NCI-H1417 (cell line): ENCODE data around the gene ZP3.
"Not testable (repeated sequence)": the region's sequence is repeated elsewhere in the genome, so short reads cannot be mapped to it uniquely, and the experiment has no call there.

Source experiments
- DNase-seq, 3 experiments: peaks; one replicate each; lab custom pipeline; 2025; lab: John Stamatoyannopoulos, UW

The ZP3 gene

DNA sequence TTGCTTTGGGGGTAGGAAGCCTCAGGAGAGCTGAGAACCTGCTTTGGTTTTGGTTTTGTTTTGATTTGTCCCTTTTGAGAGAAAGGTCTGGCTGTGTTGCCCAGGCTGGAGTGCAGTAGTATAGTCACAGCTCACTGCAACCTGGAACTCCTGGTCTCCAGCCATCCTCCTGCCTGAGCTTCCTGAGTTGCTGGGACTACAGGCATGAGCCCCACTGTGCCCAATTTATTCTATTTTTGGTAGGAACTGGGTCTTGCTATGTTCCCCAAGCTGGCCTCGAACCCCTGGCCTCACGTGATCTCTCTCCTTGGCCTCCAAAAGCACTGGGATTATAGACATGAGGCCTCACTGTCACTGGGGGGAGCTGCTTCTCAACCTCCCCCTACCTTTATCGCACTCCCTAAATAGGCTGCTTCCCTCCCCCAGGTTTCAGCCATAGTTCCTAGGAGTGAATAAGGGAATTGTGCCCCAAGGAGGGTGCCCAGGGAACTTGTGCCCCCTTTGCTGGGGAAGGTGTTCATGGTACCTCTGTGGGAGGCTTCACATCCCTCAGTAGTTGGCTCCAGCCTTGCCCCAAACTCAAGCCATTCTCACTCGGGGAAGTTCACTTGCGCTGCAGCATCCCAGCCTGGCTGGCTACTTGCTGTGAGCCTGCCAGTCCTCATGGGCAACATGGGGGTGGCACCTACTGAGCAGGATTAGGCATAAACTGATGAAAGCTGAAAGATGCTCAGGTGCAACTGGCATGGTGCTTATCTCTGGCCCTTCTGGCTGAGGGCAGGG, 18.1 kb downstream of the ZP3 start:
- not testable (repeated sequence) for DNase-seq

DNA sequence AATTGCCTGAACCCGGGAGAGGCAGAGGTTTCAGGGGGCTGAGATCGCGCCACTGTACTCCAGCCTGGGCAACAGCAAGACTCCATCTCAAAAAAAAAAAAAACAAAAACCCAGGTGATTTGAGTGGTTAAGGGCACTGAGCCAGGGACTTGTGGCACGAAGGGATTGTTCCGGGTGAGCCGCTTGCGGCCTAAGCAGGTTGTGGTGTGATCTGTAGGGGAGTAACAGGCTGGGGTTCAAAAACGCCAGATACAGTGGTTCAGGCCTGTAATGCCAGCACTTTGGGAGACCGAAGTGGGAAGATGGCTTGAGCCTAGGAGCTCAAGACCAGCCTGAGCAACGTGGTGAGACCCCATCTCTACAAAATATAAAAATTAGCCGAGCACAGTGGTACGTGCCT, 19.1 kb downstream of the ZP3 start:
- not testable (repeated sequence) for DNase-seq

DNA sequence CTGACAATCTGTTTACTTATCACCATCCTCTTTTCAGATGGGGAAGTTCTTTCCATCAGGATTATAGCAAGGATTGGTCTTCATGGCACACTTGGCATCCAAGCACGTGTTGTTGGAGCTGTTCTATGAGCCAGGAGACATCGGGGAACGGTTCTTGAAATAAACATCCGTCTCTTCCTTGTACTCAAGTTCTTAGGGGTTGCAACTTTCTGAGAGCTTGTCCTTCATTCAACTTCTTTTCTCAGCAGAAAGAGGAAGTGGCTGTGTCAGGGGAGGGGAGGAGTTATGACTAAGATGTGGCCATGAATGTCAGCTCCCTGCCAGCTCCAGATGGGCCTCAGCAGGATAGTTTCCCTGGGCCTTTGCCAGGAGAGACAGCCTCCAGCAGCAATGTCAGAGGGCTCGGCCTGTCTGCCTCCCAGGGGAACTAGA, 20.8 kb downstream of the ZP3 start:
- DNase-seq: peak in 1 of 3 experiments; percentile 32

DNA sequence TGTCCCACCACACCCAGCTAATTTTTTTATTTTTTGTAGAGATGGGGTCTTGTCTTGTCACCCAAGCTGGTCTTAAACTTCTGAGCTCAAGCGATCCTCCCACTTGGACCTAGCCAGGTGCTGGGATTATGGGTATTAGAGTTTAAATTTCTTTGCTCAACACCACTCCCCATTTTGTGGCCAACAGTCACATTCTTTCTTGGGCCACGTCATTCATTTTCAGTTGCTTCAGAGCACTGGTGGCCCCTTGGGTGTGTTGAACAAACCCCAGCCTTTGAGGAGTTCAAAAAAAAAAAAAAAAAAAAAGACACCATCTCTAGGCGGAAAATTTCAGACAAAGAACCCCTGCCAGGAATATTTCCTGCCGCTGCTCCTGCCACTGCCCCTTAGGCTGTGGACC, 32.3 kb downstream of the ZP3 start:
- not testable (repeated sequence) for DNase-seq

DNA sequence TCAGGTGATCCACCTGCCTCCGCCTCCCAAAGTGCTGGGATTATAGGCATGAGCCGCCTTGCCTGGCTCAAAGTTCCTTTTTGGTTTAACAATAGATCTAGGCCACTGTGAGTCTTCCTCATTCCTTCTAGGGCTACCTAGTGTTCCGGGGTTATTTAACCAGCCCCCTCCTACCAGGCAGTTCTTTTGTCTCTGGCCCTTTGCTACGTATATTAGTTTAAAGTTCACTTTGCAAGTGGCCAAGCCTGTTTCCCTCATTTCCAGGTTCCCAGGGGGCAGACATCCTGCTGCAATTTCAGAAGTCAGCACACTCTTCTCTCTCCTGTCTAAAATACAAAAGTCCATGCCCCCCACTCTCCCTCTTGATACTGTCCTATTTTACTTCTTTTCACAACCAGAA, 33.8 kb downstream of the ZP3 start:
- DNase-seq: not testable (repeated sequence)

DNA sequence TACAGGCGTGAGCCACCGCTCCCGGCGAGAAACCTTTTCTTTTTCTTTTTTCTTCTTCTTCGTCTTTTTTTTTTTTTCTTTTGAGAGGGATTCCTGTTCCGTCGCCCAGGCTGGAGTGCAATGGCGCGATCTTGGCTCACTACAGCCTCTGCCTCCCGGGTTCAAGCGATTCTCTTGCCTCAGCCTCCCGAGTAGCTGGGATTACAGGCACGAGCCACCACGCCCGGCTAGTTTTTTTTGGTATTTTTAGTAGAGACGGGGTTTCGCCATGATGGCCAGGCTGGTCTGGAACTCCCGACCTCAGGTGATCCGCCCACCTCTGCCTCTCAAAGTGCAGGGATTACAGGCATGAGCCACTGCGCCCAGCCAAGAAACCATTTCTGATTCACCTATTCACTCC, 36.0 kb downstream of the ZP3 start:
- not testable (repeated sequence) for DNase-seq

DNA sequence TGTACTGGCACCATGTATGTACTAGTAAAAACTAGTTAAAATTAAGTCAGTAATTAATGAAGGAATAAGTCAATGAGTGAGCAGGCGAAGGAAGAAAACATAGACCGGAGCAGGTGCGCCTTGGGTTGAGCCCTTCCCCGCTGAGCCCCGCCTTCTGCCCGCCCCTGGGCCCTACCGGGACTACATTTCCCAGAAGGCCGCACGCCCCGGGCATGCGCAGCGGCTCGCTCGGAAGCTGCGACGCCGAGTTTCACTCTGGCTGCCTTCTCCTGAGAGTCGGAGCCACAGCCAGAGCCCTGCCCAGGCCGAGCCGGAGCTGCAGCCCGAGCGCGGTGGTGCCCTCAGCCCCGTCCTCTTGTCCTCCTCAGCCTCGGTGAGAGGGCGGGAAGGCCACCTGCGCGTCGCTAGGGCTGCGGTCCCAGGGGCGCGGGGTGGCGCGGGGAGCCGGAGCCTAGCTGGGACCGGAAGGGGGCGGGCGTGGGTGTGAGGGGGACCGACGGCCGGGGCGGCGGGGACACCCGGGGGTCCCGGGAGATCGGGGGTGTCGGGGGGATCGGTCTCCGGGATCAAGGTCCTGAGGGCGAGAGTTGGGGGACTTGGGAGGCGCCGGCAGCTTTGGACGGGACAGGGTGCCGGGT, 36.8 kb downstream of the ZP3 start, which contains the start of gene DTX2:
Gene DTX2 (plus strand): TSS at position 246 of the 638 bp plus-strand sequence. CDS start 18,801 bp downstream, outside the sequence.
- not testable (repeated sequence) for DNase-seq

DNA sequence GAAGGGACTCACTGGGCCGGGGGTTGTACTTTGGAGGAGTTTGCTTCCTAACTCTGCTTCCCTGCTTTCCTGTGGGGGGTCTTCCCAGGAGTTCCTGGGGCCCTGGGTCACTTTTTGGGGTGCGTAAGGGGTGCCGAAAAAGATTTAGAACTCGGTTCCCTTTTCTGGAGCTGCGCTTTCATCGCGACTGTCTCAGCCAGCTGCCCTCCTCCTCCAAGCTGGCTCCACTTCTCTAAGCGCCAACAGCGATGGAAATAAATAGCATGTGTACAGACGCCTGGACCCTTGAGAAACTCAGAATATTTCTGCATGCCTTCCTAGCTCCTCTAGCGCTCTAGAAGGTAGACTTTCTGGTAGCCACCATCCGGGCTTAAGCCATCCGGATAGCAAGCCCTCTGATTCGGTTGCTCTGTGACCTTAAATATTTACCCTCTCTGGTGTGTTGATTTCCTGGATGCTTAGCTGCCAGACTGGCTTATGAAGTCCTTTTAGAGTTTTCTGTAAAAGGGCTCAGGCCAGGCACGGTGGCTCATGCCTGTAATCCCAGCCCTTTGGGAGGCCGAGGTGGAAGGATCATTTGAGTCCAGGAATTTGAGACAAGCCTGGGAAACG, 37.6 kb downstream of the ZP3 start:
- DNase-seq: not testable (repeated sequence)

DNA sequence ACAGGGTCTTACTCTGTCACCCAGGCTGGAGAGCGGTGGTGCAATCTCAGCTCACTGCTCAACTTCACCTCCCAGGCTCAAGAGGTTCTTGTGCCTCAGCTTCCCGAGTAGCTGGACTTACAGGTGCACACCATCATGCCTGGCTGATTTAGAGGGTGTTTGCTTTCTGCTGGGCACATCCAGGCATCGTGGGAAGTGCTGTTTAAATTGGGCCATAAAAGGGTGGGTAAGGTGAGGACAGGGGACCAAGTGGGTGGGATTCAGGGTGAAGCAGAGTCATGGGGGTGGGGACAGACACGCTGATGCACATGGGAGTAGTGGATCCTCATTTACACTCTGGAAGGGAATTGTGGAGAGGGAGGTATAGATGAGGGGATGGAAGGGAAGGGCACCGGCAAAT, 40.2 kb downstream of the ZP3 start:
- not testable (repeated sequence) for DNase-seq

DNA sequence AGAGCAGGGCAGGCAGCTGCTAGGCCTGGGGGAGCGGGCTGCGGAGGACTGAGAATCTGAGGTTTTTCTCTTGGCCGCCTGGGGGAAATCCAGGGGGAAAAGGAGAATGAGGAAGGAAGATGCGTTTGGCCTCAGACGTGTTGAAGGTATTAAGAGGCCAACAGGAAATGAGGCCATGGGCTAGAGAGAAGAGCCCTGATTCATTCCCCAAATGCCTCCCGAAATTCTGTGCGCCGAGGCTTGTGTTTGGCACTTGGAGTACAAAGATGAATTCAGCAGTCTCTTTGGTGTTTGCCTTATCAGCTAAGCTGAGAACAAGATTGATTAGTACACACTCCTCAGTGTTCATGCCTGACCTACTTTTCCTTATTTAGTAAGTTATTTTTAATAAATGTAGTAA, 41.2 kb downstream of the ZP3 start:
- DNase-seq: not testable (repeated sequence)

DNA sequence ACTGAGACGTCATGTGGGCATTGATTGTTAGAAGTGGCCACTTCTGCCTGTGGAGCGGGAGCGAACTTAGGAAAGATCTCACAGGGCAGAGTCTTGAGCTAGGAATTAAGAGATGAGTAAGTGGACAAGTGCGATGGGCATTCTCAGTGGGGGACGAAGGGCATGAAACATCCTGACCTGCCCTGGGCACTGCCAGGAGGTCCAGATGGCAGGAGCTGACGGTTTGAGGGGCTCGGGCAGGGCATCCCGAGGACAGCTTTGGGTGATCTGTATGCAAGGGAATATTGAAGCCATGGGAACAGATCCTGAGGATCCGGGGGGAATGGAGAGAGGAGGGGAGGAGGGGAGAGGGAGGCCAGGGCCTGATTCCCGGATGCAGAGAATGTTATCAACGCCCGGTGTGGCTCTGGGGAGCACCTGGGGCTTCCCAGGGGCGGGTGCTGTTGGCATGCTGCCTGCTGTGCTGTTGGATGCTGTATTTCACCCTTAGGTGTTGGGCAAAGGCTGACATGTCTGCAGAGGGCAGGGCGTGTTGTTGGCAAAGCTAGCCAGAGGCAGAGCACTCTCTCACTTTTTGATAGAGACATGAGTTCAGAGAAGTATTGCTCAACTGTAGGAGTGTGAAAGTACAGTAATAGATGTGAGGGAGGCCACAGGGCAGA, 43.1 kb downstream of the ZP3 start:
- not testable (repeated sequence) for DNase-seq

DNA sequence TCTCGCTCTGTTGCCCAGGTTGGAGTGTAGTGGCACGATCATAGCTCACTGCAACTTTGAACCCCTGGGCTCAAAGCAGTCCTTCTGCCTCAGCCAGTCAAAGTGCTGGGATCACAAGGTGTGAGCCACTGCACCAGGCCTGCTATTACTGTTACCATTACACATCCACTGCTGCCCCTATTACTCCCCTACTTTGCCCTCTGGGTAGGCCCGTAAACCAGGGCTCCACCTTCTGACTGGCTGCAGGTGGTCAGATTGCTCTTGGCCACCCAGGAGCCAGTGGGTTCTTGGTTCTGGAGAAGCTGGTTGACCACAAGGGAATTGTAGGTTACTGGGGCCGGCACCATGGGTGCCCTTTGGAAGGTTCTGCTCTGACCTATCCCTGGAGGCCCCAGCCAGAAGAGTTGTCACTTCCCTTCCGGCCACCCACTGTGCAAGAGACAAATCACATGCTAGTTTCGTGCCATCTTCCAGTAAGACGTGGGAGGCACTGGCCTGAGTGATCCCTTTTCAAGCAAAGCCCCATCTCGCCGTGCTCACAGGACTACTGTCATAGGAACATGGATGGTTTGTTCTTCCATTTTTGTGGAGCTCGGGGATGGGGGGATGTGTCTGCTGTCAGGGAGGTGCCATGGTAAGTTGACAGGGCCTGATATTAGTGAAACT, 46.9 kb downstream of the ZP3 start:
- not testable (repeated sequence) for DNase-seq

DNA sequence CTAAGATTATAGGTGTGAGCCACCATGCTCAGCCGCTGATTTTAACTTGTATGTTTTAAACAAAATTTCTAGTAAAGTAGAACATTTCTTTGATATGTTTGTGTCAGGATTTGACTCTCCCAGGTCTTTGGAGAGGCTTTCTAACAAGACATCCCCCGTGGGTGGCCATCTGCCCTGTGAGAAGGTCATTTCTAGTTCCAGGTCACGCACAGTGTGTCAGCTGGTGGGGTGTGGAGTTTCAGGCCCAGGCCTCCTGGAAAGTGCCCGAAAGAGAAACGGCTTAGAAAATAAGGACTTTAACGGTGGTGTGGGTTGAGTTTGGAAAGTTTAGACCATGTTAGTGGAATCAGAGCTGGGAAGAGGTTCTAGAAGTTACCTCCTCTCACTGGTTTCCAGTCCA, 48.3 kb downstream of the ZP3 start:
- not testable (repeated sequence) for DNase-seq

DNA sequence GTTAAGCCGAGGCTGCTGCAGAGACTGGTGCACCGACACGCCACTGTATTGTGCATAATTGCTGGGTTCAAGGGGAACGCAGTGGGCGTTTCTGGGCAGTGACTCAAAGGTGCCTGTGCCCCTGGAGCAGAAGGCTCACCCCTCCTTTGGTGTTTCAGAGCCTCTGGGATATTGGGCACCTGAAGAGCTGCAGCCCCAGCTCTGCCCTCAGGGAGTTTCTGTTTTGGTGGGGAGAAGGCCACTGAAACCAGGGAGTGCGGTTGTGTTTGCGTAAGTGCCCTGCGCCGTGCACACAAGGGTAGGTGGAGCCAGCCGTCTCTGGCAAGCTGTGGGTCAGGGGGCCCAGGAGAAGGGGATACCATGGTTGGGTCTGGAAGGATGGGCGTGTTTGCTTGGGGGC, 51.5 kb downstream of the ZP3 start:
- DNase-seq: not testable (repeated sequence)

DNA sequence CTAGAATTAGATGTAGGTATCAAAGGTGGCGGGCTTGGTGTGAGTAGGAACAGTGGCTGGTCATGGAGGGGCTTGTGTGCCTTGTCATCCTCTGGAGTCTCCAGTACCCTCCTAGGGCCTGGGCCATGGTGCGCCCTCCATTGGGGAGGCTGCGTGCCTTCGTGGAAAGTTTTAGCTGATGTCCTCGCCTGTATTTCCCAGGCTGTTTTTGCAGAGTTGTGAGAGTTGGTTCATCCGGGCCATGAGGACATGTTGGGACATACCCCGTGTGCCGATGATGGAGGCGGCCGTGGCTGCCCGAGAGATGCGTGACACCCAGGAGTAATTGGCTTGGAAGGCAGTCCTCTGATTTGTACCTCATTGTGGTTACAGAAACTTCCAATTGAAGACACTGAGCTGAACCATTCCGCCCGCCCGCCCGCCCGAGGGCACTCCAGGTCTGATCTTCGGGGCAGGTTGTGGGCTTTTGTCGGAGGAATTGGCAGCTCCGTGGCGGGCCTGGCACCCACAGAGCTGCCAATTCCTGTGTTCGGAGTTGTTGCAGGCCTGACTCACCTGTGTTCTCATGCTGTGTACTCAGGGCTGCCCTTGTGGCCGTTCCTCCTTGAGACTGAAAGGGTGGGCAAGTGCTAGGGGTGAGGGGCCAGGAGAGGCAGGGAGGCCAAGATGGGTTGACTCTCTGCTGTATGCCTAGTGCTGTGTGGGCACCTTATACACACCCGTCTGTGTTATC, 52.2 kb downstream of the ZP3 start:
- DNase-seq: not testable (repeated sequence)

DNA sequence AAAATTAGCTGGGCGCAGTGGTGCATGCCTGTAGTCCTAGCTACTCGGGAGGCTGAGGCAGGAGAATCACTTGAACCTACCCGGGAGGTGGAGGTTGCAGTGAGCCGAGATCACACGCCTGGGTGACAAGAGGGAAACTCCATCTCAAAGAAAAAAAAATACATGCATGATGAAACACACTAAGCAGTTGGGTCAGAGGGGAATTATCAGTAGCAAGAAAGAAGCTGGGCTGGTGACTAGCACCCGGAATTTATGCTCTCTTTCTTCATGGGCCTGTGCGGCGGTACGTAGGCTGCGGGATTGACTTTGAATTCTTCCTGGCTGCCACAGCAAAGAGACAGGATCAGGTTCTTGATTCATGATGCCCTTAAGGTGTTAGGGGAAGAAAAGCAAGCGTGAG, 54.9 kb downstream of the ZP3 start:
- not testable (repeated sequence) for DNase-seq

DNA sequence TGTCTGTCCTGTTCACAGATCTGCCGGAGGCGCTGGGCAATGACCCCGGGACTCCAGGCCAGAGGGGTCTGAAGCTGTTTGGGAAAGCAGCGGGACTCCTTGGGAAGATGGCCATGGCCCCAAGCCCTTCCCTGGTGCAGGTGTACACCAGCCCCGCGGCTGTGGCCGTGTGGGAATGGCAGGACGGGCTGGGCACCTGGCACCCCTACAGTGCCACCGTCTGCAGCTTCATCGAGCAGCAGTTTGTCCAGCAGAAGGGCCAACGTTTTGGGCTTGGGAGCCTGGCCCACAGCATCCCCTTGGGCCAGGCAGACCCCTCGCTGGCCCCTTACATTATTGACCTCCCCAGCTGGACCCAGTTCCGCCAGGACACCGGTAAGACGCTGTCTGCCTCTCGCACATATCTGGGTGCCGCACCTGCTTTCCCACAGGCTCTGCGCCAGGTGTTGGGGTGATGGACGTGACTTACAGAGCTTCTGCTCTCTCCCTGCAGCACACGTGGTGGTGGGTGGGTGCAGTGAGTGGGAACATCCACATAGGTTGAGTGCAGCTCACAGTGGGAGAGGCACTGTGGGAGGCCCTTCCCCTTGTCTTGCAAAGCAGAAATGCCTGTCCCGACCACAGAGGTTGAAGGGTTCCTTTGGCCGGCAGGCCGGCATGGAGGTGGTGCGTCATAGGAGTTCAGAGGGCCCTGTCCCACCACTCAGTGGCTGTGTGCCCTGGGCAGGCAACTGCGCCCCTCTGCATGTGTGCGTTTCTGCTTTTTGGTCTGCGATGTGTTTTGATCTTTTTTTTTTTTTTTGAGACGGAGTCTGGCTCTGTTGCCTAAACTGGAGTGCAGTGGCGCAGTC, 55.9 kb downstream of the ZP3 start:
- DNase-seq: not testable (repeated sequence)

DNA sequence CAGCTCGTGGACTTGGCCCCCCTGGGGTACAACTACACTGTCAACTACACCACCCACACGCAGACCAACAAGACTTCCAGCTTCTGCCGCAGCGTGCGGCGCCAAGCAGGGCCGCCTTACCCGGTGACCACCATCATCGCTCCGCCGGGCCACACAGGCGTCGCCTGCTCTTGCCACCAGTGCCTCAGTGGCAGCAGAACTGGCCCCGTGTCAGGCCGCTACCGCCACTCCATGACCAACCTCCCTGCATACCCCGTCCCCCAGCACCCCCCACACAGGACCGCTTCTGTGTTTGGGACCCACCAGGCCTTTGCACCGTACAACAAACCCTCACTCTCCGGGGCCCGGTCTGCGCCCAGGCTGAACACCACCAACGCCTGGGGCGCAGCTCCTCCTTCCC, 57.9 kb downstream of the ZP3 start:
- DNase-seq: not testable (repeated sequence)

DNA sequence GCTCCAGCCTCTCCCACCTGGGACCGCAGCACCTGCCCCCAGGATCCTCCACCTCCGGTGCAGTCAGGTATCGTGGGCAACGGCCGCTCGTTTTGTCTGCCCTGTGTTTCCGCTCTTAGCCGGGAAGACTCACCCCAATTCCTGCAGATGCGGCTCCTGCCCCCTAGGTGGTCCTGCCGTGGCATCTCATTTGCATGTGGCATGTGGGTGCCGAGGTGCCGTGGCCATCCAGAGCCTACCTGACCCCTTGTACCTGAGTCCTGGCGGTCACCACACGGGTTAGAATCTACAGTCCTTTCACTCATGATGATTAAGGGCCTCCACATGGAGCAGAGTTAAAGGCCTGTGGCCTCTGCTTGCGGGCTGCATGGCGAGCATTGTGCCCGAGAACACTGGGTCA, 58.3 kb downstream of the ZP3 start:
- DNase-seq: not testable (repeated sequence)

DNA sequence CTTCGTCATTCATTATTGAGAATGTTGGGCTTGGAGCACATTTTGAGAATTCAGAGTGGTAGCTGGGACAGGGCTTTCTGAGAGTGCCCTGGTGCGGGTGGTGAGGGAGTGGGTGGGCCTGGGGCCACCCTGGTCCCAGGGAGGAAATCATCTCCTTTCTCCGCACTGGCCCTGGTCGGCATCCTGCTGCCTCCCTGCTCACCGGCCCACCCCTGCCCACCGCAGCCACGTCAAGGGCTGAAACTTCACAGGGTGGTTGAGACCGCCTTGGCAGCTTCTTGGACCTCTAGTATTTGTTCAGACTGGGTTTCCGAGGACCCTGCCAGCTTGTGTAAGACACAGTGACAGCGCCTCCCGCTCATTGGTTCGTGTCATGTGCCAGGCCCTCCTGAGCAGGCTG, 59.7 kb downstream of the ZP3 start:
- DNase-seq: not testable (repeated sequence)
